HG03460 (cell line): Measurements from ENCODE around the gene OXNAD1.

Experiments
- ATAC-seq: cut with Tn5 transposase; IDR thresholded peaks from one replicate; pipeline ENCODE4 v1.9.1; 2021; ENCODE audit not compliant: unreplicated experiment

OXNAD1 gene

GRCh38 chr3:16277471-16277870, 12.5 kb downstream of the OXNAD1 start:
- no peak for ATAC-seq

- ATAC-seq: no peak
Measured at GRCh38 chr3:16279010-16279801, 14.2 kb downstream of the OXNAD1 start.

GRCh38 chr3:16280671-16281070, 15.7 kb downstream of the OXNAD1 start:
- no peak for ATAC-seq

GRCh38 chr3:16284633-16285032, 19.6 kb downstream of the OXNAD1 start:
- ATAC-seq: no peak

- ATAC-seq: peak; percentile 70
Measured at GRCh38 chr3:16286161-16286560, 21.1 kb downstream of the OXNAD1 start.

- no peak for ATAC-seq
Measured at GRCh38 chr3:16286751-16287543, 21.9 kb downstream of the OXNAD1 start.

- no peak for ATAC-seq
Measured at GRCh38 chr3:16288664-16289063, 23.7 kb downstream of the OXNAD1 start.

- ATAC-seq: no peak
Measured at GRCh38 chr3:16289144-16289889, 24.3 kb downstream of the OXNAD1 start.

GRCh38 chr3:16290007-16290826, 25.2 kb downstream of the OXNAD1 start:
- peak; percentile 5 for ATAC-seq

GRCh38 chr3:16290827-16291196, 25.8 kb downstream of the OXNAD1 start:
- peak; percentile 49 for ATAC-seq

GRCh38 chr3:16294844-16295243, 29.8 kb downstream of the OXNAD1 start:
- no peak for ATAC-seq

- ATAC-seq: no peak
Measured at GRCh38 chr3:16295298-16295890, 30.4 kb downstream of the OXNAD1 start.

GRCh38 chr3:16297997-16298885, 33.2 kb downstream of the OXNAD1 start:
- ATAC-seq: no peak

GRCh38 chr3:16298891-16299290, 33.9 kb downstream of the OXNAD1 start:
- ATAC-seq: no peak

GRCh38 chr3:16299746-16300145, 34.7 kb downstream of the OXNAD1 start:
- no peak for ATAC-seq

- ATAC-seq: no peak
Measured at GRCh38 chr3:16300307-16300706, 35.3 kb downstream of the OXNAD1 start.

- ATAC-seq: peak; percentile 76
Measured at GRCh38 chr3:16300881-16301359, 35.9 kb downstream of the OXNAD1 start.

- no peak for ATAC-seq
Measured at GRCh38 chr3:16301507-16301906, 36.5 kb downstream of the OXNAD1 start.

- no peak for ATAC-seq
Measured at GRCh38 chr3:16302082-16302631, 37.1 kb downstream of the OXNAD1 start.
